MM.1S (cell line): ENCODE measurements around the gene GLYAT.

Experiments
- EZH2 ChIP-seq: fragments of 300-600 bp; sonication (generic); optimal IDR thresholded peaks from 2 replicates; pipeline ENCODE3; 2017; ENCODE audit warnings: low read depth, mild to moderate bottlenecking, antibody characterized with exemption, low read length, mixed read lengths
- TF ChIP-seq, protein P1 (sequence below): fragments of 300-600 bp; sonication (generic); IDR thresholded peaks from 2 replicates; pipeline ENCODE4 v1.5.1; 2016; ENCODE audit warnings: antibody characterized with exemption, low read length, mixed read lengths

GRCh38 chr11:58707767-58708166, 24.0 kb downstream of the GLYAT start:
- TF ChIP-seq, protein P1, sequence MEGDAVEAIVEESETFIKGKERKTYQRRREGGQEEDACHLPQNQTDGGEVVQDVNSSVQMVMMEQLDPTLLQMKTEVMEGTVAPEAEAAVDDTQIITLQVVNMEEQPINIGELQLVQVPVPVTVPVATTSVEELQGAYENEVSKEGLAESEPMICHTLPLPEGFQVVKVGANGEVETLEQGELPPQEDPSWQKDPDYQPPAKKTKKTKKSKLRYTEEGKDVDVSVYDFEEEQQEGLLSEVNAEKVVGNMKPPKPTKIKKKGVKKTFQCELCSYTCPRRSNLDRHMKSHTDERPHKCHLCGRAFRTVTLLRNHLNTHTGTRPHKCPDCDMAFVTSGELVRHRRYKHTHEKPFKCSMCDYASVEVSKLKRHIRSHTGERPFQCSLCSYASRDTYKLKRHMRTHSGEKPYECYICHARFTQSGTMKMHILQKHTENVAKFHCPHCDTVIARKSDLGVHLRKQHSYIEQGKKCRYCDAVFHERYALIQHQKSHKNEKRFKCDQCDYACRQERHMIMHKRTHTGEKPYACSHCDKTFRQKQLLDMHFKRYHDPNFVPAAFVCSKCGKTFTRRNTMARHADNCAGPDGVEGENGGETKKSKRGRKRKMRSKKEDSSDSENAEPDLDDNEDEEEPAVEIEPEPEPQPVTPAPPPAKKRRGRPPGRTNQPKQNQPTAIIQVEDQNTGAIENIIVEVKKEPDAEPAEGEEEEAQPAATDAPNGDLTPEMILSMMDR, result no peak
- no peak for TF ChIP-seq EZH2
